DMS 273 treated with DMSO at 0.1 percent for 48 hours (cell line): ENCODE results near the gene KCNC4.

Experiments used
- DNase-seq: peaks from one replicate; lab custom pipeline; 2025; lab: John Stamatoyannopoulos, UW

KCNC4 gene

GRCh38 chr1:110188035-110188618 is 22.0 kb upstream of the KCNC4 start:
- no peak for DNase-seq

GRCh38 chr1:110189181-110189580 is 20.9 kb upstream of the KCNC4 start:
- no peak for DNase-seq

GRCh38 chr1:110190282-110190929 is 19.7 kb upstream of the KCNC4 start:
- peak; percentile 26 for DNase-seq

- DNase-seq, result no peak
Measured at GRCh38 chr1:110192541-110192940, 17.6 kb upstream of the KCNC4 start.

GRCh38 chr1:110195196-110195595 is 14.9 kb upstream of the KCNC4 start:
- DNase-seq, result no peak

GRCh38 chr1:110196917-110197765 is 13.0 kb upstream of the KCNC4 start:
- DNase-seq, result no peak

GRCh38 chr1:110197905-110198629 is 12.0 kb upstream of the KCNC4 start:
- no peak for DNase-seq

- DNase-seq, result no peak
Measured at GRCh38 chr1:110198746-110199145, 11.4 kb upstream of the KCNC4 start.

- no peak for DNase-seq
Measured at GRCh38 chr1:110200190-110200589, 9.9 kb upstream of the KCNC4 start.

- no peak for DNase-seq
Measured at GRCh38 chr1:110200666-110201065, 9.4 kb upstream of the KCNC4 start.

GRCh38 chr1:110201157-110201825 is 8.8 kb upstream of the KCNC4 start:
- no peak for DNase-seq

GRCh38 chr1:110203021-110203661 is 7.0 kb upstream of the KCNC4 start:
- no peak for DNase-seq

- no peak for DNase-seq
Measured at GRCh38 chr1:110205156-110205555, 5.0 kb upstream of the KCNC4 start.

- no peak for DNase-seq
Measured at GRCh38 chr1:110205591-110206155, 4.4 kb upstream of the KCNC4 start.

- no peak for DNase-seq
Measured at GRCh38 chr1:110206261-110206920, 3.7 kb upstream of the KCNC4 start.

- peak; percentile 16 for DNase-seq
Measured at GRCh38 chr1:110207831-110208230, 2.3 kb upstream of the KCNC4 start.

- no peak for DNase-seq
Measured at GRCh38 chr1:110208916-110209645, 1.0 kb upstream of the KCNC4 start.

GRCh38 chr1:110210604-110211495 is 736 bp downstream of the KCNC4 start:
- DNase-seq, result no peak
